Nephron (organoid): Measurements from ENCODE around the gene FRRS1.

Experiments
- H3K27ac Mint-ChIP-seq, 3 experiments: 2 replicates each; pipeline ENCODE4 v1.8.0; 2020; ENCODE audit warnings: mixed read lengths in 3 of 3, mild to moderate bottlenecking in 2 of 3, moderate library complexity in 1 of 3
- H3K27me3 Mint-ChIP-seq: 2 replicates; pipeline ENCODE4 v1.8.0; 2021; ENCODE audit warnings: low read depth, mild to moderate bottlenecking, moderate library complexity, mixed read lengths
- H3K36me3 Mint-ChIP-seq: 2 replicates; pipeline ENCODE4 v1.8.0; 2020; ENCODE audit warnings: low read depth, mixed read lengths
- H3K4me1 Mint-ChIP-seq: 2 replicates; pipeline ENCODE4 v1.8.0; 2020; ENCODE audit warnings: mixed read lengths
- H3K4me3 Mint-ChIP-seq, 3 experiments: 2 replicates each; pipeline ENCODE4 v1.8.0; 2020; ENCODE audit warnings: mild to moderate bottlenecking in 3 of 3, mixed read lengths in 3 of 3, moderate library complexity in 2 of 3
- H3K9me3 Mint-ChIP-seq: 2 replicates; pipeline ENCODE4 v1.8.0; 2020; ENCODE audit warnings: mixed read lengths
- TF ChIP-seq, protein P1 (sequence below), 3 experiments: fragments of 200-600 bp; sonication (generic); IDR thresholded peaks; one replicate each; pipeline ENCODE4 v1.5.0; 2021; ENCODE audit warnings: antibody characterized with exemption in 3 of 3; ENCODE audit not compliant: unreplicated experiment in 3 of 3

Gene FRRS1

GRCh38 chr1:99727575-99728185 lies 38.8 kb downstream of the FRRS1 start:
- H3K4me1 Mint-ChIP-seq: no peaks in the 10 kb centered on the region

DNA sequence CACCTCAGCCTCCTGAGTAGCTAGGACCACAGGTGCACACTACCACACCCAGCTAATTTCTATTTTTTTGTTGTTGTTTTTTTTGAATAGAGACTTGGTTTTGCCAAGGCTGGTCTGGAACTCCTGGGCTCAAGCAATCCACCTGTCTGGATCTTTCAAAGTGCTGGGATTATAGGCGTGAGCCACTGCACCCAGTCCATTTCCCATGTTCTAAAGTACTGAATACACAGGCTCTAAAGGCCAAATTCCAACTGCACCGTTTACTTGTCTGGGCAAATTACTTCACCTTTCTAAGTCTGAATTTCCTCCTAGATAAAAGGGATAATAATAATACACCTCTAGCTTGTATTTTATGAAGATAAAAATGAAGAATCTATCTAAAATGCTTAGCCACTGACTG lies 39.6 kb downstream of the FRRS1 start:
- no peaks in the 10 kb centered on the region for H3K9me3 Mint-ChIP-seq
- no peak overlapping the region for H3K4me3 Mint-ChIP-seq
- H3K27me3 Mint-ChIP-seq: no peaks in the 10 kb centered on the region
- no peaks in the 10 kb centered on the region for H3K36me3 Mint-ChIP-seq
- no peak overlapping the region for H3K27ac Mint-ChIP-seq
- no peaks in the 10 kb centered on the region for H3K4me1 Mint-ChIP-seq
- TF ChIP-seq, protein P1, sequence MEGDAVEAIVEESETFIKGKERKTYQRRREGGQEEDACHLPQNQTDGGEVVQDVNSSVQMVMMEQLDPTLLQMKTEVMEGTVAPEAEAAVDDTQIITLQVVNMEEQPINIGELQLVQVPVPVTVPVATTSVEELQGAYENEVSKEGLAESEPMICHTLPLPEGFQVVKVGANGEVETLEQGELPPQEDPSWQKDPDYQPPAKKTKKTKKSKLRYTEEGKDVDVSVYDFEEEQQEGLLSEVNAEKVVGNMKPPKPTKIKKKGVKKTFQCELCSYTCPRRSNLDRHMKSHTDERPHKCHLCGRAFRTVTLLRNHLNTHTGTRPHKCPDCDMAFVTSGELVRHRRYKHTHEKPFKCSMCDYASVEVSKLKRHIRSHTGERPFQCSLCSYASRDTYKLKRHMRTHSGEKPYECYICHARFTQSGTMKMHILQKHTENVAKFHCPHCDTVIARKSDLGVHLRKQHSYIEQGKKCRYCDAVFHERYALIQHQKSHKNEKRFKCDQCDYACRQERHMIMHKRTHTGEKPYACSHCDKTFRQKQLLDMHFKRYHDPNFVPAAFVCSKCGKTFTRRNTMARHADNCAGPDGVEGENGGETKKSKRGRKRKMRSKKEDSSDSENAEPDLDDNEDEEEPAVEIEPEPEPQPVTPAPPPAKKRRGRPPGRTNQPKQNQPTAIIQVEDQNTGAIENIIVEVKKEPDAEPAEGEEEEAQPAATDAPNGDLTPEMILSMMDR (IDR thresholded peaks at IDR 0.05; ENCODE audit: unreplicated experiment in 3 of 3): no peak

More at GRCh38 chr1:99727575-99728185, 38.8 kb downstream of the FRRS1 start:
- TF ChIP-seq, protein P1 (IDR thresholded peaks at IDR 0.05; ENCODE audit: unreplicated experiment in 3 of 3): no peak
- H3K36me3 Mint-ChIP-seq: no peaks in the 10 kb centered on the region
- no peaks in the 10 kb centered on the region for H3K9me3 Mint-ChIP-seq
- no peak overlapping the region for H3K27ac Mint-ChIP-seq
- H3K4me3 Mint-ChIP-seq: no peak overlapping the region
- H3K27me3 Mint-ChIP-seq: no peaks in the 10 kb centered on the region

- TF ChIP-seq, protein P1 (IDR thresholded peaks at IDR 0.05; ENCODE audit: unreplicated experiment in 3 of 3): no peak
- no peaks in the 10 kb centered on the region for H3K9me3 Mint-ChIP-seq
- H3K36me3 Mint-ChIP-seq: no peaks in the 10 kb centered on the region
- no peak overlapping the region for H3K27ac Mint-ChIP-seq
- H3K4me1 Mint-ChIP-seq: no peaks in the 10 kb centered on the region
- H3K27me3 Mint-ChIP-seq: no peaks in the 10 kb centered on the region
- no peak overlapping the region for H3K4me3 Mint-ChIP-seq
Observed at GRCh38 chr1:99726407-99726806, 40.0 kb downstream of the FRRS1 start.

DNA sequence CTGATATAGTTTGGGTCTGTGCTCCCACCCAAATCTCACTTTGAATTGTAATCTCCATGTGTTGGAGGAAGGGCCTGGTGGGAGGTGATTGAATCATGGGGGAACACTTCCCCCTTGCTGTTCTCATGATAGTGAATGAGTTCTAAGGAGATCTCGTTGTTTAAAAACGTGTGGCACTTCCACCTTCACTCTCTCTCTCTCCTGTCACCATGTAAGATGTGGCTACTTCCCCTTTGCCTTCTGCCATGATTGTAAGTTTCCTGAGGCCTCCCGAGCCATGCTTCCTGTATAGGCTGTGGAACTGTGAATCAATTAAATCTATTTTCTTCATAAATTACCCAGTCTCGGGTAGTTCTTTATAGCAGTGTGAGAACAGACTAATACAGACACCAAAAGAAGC lies 40.4 kb downstream of the FRRS1 start:
- TF ChIP-seq, protein P1 (IDR thresholded peaks at IDR 0.05; ENCODE audit: unreplicated experiment in 3 of 3): no peak
- Mint-ChIP-seq H3K4me1 (no peaks in the 10 kb centered on the region), H3K27ac (no peak overlapping the region), H3K9me3 (no peaks in the 10 kb centered on the region), H3K36me3 (no peaks in the 10 kb centered on the region), H3K27me3 (no peaks in the 10 kb centered on the region), H3K4me3 (no peak overlapping the region)

GRCh38 chr1:99723251-99723650 lies 43.2 kb downstream of the FRRS1 start:
- Mint-ChIP-seq H3K4me3 (no peak overlapping the region), H3K4me1 (no peaks in the 10 kb centered on the region), H3K36me3 (no peaks in the 10 kb centered on the region), H3K27me3 (no peaks in the 10 kb centered on the region), H3K9me3 (no peaks in the 10 kb centered on the region), H3K27ac (no peak overlapping the region)
- TF ChIP-seq, protein P1 (IDR thresholded peaks at IDR 0.05; ENCODE audit: unreplicated experiment in 3 of 3): no peak

DNA sequence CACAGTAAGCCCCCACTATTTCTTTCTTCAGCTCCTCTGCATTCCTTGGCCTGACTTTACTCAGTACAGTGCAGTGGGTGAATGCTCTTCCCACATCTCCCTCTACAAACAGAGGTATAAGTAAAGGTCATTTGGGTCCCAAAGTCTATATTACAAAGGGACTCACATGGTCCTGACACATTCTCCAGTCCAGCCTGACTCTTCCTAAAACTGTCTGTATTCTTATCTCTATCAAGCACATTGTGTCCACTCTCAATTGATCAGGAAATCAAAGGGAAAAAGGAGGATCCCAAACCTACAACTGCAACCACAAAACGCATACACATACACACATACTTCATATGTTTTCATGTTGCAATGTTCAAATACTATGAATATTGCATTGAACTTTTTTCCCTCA lies 49.4 kb downstream of the FRRS1 start:
- TF ChIP-seq, protein P1 (IDR thresholded peaks at IDR 0.05; ENCODE audit: unreplicated experiment in 3 of 3): no peak
- H3K27me3 Mint-ChIP-seq: no peaks in the 10 kb centered on the region
- H3K4me3 Mint-ChIP-seq: no peak overlapping the region
- no peaks in the 10 kb centered on the region for H3K9me3 Mint-ChIP-seq
- no peak overlapping the region for H3K27ac Mint-ChIP-seq
- peaks cover 5% of the 10 kb centered on the region for H3K36me3 Mint-ChIP-seq
- H3K4me1 Mint-ChIP-seq: peaks cover 5% of the 10 kb centered on the region
